22Rv1 (cell line): ENCODE data around the gene LBHD2.

Experiments used
- H3K27ac ChIP-seq: fragments of 450-650 bp; 2 replicates; pipeline ENCODE4 v1.5.1; 2017
- CTCF ChIP-seq: fragments of 450-650 bp; IDR thresholded peaks from 2 replicates; pipeline ENCODE4 v1.5.1; 2017; ENCODE audit warnings: mild to moderate bottlenecking
- ZFX ChIP-seq: fragments of 450-650 bp; IDR thresholded peaks from 2 replicates; pipeline ENCODE4 v1.6.1; 2017; ENCODE audit warnings: antibody characterized with exemption, borderline replicate concordance

The LBHD2 gene

DNA sequence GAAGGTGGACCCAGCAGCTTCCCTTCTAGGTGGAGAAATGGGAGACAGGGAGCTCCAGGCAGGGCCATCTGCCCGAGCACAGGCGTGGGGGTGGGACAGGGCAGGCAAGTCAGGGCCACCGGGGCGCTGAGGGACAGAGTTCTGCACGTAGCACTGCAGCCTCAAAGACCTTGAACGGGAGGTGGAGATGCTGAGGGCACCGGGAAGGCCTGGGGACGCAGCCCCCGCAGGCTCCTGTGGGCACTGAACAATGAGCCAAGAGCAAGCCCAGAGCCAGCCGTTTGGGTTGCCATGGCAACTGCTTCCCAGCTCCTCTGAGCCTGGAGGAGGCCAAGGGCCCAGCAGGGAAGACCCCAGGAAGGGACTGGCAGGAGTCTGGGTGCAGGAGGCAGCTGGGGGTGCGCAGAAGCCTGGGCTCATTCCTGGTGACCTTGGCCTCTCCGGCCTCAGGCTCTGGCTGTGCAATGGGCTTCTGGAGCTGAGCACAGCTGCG is 3.4 kb downstream of the LBHD2 start:
- H3K27ac ChIP-seq = no peak overlapping the region
- TF ChIP-seq CTCF (no peak), ZFX (no peak)

DNA sequence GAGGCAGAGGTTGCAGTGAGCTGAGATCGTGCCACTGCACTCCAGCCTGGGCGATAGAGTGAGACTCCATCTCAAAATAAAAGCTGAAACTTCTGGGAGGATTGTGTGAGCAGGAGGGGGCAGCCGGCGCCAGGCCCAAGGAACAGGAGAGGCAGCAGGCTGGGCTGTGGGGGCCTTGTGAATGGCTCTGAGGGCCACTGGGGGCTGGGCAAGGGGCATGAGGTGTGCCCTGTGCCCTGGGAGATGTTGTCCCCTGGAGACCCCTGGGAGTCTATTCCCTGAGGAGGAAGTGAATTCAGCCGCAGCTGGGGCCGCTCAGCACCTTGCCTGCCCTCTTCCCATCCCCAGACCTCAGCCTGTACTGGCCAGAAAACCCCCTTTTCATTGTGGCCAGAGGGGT is 4.9 kb downstream of the LBHD2 start:
- TF ChIP-seq ZFX (no peak), CTCF (no peak)
- H3K27ac ChIP-seq = no peak overlapping the region

- H3K27ac ChIP-seq = no peak overlapping the region
- TF ChIP-seq ZFX (no peak), CTCF (no peak)
These were observed 5.7 kb downstream of the LBHD2 start for GRCh38 chr14:103089386-103090335.

DNA sequence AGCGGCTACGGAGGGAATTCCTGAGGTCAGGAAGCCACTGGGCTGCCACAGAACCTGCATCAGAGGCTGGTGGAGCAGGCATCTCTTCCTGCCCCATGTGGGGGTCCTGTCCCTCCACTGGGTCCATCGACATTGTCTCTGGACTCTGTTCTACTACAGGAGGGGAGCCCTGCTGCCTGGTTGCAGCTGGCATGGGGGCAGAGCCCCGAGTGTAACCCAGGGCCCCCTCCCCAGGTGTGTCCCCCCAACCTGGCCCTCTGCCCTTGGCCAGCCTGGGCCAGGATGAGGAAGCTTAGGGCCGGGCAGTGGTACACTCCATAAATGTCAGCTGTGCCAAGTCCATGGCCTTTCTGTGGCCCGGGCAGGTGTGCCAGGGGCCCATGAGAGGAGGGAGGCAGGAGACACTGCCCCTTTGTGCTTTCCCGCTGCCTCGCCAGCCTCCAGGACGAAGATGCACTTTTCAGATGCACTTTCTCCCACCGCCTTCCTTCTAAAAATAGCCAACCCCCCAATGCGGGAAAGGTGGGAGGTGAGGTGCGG is 6.5 kb downstream of the LBHD2 start:
- TF ChIP-seq CTCF = no peak
- no peak for TF ChIP-seq ZFX

DNA sequence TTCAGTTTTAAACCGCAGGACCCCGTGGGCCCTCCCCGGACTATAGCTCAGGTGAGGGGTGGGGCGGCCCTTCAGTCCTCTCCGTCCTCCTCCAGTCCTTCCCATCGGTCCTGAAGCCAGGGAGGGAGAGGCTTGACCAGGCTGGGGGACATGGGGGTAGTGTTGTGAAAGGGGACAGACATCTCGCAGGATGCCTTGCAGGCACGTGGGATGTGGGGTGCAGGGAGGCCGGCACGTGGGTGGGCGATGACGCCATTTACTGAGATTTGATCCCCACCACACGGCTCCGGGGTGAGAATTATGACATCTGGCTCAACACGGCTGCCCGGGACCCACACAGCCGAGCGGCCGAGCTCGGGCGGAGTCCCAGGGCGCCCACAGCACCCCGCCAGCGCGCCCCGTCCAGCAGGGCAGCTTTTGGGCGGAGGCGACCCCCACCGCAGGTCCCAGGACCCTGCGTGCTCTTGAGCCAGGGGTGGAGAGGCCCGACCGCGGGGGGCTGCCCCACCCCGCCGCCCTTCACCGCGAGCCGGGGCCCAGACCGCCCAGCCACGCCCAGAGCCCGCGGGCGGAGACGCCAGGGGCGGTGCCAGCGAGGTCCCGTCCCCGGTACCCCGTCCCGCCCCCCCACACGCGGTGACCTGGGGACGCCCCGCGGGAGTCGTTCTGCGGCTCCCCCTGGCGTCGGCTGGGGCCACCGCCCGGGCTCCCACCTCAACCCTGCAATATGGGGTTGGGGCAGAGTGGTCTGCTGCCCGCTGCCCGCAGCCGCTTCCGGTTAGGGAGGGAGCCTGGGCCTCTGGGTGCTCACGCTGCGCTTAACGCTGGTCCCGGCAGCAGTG is 7.3 kb downstream of the LBHD2 start:
- H3K27ac ChIP-seq = no peak overlapping the region

More for the DNA sequence above, 6.5 kb downstream of the LBHD2 start:
- no peak overlapping the region for H3K27ac ChIP-seq

DNA sequence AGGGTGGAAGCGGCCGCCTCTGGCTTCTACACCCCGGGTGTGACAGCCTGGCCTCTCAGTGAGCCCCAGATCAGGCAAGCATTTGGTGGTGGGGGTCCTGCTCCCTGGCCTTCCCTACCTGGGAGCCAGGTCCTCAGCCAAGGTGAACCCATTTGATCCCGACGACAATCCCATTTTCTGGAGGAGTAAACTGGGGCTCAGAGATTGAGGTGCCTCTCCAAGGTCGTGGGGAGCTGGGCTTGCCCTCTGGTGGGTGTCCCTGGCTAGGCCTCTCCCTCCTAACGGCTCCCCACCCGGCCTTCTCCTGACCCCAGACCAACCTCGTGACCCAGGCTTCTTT is 7.8 kb downstream of the LBHD2 start:
- no peak overlapping the region for H3K27ac ChIP-seq

More for the DNA sequence above, 7.3 kb downstream of the LBHD2 start:
- TF ChIP-seq ZFX = no peak
- peak; percentile 34; the same call in 1 of the 2 replicates for TF ChIP-seq CTCF

More for the DNA sequence above, 7.8 kb downstream of the LBHD2 start:
- TF ChIP-seq CTCF (no peak), ZFX (no peak)
